ENCODE data around the gene DDAH1.
A peak's percentile ranks its signal among the peaks of the same experiment; 100 is the strongest.
"Not testable (repeated sequence)": the region's sequence is repeated elsewhere in the genome, so short reads cannot be mapped to it uniquely, and the experiment has no call there.

Gene DDAH1

DNA sequence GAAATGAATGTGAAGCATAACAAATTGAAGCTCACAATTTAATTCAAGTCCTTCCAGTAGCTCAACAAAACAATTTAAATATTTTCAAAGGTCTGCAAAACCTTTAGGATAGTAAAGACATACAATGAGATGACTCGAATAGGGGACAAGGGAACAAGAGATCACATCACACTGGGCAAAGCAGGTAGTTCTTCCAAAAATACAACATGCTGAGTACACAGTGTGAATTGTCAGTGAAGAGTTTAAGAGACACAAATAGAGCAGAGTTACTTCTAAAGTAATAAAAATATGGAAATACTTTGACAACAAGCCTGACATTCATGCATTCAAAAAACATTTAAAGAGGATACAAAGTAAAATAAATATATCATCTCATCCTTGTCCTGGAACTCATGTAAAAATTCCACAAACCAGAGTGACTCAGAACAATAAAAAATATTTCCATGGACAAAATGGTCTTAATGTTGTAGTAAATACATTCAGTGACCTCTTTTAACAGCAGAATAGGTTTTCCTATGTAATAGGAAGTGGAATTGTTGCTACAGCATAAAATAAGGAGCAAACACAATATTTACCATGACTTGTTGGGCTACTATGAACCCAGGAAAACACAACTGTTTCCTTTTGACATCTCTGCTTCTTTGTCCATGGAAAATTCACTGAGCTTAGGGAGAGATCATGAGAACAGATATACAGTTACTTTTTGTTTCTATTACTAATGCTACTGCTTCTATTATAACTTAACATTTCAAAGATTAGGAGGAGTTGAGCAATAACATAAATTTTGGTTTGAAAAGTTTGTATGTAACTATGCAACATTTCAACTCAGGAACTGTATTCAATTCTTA, 104.9 kb downstream of the DDAH1 start:
- DNase-seq (ENCODE audit: low spot score) = no peak

DNA sequence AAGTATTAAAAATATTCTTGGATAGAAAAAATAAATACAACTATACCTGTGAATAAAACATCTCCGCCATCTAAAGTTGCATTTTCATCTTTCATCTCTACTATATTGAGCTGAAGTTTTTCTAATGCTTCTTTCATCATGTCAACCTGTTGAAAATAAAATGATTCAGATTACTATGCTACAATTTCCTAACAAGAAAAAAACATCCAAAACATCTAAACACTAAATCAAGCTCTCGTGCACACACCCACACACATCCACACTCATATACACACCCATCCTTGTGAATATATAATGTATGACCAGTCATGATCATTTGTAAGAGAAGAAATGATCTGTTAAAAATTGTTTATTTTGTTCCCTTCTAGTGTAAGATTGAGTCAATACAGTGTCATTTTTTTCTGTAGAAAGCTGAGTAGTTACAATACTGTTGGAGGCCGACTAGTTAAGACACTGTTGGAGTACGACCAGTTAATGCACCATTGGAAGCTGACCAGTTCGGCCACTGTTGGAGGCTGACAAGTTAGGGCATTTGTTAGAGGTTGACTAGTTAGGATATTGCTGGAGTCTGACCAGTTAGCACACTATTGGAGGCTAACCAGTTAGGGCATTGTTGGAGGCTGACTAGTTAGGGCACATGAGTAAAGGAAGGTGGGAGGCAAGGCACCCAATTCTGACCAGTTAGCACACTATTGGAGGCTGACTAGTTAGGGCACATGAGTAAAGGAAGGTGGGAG, 106.1 kb downstream of the DDAH1 start:
- DNase-seq (ENCODE audit: low spot score) = no peak

DNA sequence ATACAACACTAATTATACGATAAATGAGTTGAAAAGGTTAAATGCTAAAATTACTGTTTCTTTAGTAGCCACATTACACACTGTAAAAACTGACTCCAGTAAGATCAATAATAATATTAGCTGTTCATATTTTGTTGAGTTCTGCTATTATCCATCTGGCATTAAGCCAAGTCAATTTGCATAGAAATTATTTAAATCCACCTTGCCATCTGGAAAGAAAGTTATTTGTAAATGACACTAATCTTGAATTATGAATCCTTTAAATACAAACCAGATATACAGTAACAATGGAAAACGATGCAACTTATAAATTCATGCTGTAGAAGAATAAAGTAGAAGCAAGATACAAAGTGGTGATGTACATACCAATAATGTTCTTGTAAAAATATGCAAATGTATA, 107.1 kb downstream of the DDAH1 start:
- DNase-seq (ENCODE audit: low spot score) = no peak

DNA sequence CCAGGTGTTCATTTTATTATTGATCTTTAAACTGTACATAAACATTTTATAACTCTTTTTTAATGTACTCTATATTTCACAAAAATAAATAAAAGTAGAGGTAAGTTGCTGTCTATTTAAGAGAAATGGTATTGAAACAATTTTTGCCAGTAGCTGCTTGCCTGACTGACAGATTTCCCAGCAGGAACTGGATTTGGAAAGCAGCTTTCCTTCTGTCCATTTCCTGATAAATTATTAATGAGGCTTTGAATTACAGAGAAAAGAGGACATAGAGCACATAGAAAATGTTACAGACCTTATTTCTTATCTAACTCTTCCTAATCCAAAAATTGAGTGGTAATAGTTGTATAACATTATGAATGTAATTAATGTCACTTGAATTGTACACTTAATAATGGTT, 108.8 kb downstream of the DDAH1 start:
- DNase-seq (ENCODE audit: low spot score) = no peak

DNA sequence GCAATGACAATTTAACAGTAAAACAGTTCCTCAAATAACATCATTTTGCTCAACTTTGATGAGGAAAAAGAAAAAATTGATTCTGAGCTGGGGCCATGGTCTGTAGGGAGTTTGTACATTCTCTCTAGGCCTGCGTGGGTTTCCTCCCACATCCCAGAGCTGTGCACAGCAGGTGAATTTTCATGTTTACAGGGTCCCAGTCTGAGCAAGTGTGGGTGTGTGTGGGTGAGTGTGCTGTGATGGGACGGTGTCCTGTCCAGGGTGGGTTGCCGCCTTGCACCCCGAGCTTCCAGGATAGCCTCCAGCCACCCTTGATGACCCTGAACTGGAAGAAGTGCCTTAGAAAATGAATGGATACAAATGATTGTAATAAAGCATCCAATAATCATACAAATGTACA, 112.9 kb downstream of the DDAH1 start:
- DNase-seq (ENCODE audit: low spot score) = no peak

DNA sequence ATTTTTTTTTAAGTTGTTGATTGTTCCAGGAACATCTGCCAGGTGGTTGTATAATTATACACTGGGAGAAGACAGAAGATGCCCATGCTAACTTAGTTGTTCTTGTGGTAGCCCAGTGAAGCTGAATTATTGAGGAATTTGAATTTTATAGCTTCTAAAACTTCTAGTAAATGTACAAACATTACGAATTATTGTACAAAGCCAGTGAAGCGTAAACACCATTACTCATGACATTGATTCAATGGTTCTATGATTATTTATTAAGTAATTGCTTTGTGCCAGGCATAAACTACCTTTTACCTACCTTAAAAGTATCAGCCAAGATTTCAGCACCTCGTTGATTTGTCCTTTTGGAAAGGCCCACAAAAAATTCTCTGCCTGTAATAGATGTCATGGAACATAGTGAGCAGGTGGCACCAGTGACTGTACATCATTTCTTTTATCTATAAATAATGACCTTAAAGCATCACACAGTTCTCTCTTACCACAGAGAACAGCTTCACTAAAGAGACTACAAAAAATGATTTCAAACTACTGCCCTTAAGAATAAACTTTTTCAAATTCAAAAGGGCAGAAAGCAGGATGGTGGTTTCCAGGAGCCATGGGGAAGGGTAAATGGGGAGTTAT, 113.6 kb downstream of the DDAH1 start:
- no peak for DNase-seq (ENCODE audit: low spot score)

DNA sequence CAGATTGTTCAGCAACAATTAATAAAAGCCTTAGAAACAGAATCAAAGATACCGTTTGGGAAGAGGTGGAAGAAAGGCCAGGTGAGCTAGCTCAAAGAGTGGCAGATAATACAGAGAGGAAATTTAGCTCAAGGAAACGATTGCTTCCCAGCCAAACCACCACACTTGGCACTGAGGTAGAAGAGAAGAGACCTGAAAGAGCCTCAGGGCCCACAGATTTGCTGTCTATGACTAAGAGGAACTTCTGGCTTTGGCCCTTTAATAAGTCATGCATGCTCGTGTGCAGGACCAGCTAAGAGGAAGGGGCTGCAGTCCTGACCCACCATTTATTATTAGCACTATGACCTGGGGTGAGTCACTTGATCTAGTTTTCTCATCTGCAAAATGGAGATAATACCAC, 115.7 kb downstream of the DDAH1 start:
- DNase-seq (ENCODE audit: low spot score) = no peak

DNA sequence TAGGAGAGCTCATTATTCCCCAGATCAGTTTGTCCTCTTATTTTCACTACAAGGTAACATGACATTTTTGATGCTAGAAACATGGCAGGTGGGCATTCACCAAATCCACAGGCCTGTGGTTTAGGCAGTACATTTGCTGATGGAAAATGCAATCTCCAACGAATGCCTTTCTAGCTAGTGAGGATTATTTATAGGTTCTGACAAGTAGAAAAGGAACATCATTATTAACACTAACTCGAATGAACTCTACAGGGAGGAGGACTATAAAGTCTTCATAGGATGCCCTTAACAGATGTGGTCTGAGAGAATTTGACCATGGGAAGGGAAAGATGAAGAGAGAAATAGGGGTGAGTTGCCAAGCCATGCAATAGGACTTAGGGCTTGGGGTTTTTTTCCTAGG, 117.1 kb downstream of the DDAH1 start:
- no peak for DNase-seq (ENCODE audit: low spot score)

DNA sequence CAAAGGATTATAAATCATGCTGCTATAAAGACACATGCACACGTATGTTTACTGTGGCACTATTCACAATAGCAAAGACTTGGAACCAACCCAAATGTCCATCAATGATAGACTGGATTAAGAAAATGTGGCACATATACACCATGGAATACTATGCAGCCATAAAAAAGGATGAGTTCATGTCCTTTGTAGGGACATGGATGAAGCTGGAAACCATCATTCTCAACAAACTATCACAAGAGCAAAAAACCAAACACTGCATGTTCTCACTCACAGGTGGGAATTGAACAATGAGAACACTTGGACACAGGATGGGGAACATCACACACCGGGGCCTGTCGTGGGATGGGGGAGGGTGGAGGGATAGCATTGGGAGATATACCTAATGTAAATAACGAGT, 117.7 kb downstream of the DDAH1 start:
- DNase-seq (ENCODE audit: low spot score) = not testable (repeated sequence)

DNA sequence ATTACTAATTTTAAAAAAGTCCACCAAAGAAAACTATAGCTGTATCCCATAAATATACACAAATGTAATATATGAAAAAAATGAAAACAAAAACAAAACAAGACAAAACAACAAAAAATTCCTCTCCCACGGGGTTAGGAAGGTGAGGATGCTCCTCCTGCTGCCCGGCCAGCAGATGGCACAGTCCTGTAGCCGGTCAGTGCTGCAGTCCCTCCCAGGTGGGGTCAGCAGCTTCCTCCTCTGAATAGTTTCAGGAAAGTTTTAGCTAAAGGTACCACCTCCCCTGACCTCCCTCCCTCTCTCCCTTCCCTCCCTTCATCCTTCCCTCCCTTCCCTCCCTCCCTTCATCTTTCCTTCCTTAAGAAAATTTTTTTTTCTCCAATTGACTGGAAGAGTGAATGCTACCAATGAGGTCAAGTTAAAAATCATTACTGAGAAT, 120.7 kb downstream of the DDAH1 start:
- DNase-seq (ENCODE audit: low spot score) = peak; percentile 34

DNA sequence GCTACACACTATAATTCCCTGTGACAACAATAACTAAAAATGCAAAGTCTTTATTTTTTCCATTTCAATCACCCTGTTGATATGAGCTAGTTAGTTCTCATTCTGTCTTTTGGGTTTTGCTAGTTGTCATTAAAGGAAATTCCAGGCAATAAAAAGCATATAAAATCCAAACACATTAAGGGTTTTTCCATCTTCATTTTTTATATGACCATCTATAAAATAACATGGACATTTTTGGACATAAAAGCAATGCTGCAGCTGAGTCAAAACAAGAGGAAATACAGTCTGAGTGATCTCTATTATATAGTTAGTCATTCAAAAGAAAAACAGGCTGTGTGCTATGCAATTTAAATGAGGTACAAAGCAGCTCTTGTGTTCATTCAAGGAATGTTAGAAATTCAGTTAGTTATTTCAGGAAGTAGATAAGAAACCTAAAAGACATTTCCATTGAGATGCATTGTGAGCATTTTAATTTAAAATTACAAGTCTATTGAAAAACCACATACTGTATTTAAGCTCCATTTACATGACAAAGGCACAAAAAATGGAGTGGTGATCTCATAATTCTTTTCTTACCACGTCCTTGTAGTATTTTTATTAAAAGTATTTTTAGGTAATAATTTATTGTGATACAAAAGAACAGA, 121.2 kb downstream of the DDAH1 start:
- DNase-seq (ENCODE audit: low spot score) = no peak

DNA sequence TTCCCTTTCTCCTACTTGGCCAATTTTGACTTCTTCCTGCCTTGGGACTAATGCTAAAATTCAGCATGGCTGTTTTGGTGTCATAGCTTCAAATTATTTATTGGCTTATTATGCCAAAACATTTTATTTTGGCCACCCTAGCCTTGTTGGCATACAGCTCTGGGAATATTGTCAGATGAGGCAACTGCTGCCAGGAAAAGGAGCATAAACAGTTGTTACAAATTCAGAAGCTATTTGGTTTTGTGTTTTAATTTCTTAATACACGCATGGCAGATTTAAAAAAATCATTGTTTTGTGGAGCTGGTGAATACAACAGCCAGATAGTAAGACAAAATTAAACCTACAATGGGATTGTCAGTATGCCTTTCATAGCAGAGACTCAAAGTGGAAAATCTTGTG, 121.7 kb downstream of the DDAH1 start:
- DNase-seq (ENCODE audit: low spot score) = peak; percentile 87

DNA sequence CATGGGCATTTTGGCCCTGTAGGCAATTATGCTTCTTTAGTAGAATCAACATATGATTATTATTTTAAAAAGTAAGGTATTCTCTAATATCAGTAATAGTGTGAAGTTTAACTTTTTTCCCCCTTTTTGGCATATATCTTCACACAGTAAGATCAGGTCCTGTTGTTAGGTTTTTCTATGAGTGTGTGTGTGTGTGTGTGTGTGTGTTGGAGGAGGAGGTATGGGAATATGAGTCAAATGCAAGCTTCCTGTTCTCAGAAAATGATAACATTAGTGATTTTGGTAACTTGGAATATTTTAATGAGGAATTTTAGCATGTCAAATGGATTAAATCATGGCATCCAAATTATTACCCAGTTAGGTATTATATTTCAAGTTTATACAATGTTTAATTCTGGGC, 122.8 kb downstream of the DDAH1 start:
- DNase-seq (ENCODE audit: low spot score) = no peak

DNA sequence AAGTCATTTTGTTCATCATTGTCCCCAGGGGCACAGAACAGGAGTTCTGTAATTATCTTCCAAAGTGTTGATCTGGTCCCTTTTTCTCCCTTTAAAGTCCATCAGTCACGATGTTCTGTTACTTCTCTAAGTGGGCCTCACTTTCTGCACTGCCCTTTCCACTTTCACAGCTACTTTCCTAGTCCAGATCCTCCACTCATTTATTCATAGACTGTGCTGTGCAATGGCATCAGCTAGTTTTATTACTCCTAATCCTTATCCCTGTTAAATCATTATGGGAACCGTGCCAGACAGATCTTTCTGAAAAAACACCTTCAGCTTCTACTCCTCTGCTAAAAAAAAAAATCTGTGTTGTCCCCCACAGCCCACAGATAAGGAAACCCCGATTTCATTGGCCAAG, 124.5 kb downstream of the DDAH1 start:
- DNase-seq (ENCODE audit: low spot score) = no peak

DNA sequence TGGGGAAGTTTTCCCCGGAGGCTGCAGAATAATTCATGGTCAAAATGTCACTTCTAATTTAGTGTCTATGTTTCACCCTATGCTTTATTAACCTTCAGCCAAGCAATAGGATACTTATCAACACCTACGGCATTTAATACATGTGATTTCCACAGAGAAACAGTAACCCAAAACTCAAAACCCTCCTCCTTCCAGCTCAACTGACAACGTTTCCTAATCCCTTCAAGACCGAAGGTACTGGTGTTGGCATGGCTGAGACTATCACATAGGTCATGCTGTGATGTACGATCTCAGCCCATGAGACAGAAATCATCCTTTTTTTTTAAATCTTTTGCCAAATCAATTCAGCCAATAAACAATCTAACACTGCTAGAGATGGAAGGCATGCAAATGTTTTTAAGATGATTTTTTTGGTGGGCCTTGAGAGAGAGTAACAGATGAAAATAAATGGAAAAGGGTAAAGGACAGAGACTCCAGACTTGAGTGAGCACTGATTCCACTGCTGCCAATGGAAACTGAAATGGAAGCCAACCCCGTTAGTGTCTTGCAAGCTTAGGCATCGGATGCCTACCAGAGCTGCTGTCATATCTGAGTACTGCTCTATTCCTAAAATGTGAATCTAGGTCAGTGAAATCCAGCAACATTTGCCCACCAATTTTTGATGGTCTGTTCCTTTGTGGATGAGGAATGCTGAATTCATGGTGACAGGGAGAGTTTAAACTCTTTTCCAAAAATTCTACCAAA, 125.1 kb downstream of the DDAH1 start:
- peak; percentile 89 for DNase-seq (ENCODE audit: low spot score)

DNA sequence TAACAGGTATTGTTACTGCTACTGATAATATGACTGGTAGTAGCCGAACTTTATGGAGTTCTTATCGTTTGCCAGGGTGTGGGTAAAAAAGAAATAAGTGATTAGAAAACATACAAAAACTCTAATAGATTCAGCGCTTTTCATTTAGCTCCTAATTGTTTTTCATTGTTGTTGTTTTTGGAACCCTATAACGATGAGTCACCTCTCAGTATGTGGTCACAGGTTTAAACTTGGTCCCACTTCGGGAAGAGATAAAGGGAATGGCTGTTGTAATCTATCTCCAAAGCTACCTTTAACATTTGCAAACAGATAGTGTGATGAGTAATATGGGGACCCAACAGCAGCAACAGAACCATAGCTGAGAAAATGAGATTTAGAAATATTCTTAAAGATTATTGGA, 125.9 kb downstream of the DDAH1 start:
- no peak for DNase-seq (ENCODE audit: low spot score)

DNA sequence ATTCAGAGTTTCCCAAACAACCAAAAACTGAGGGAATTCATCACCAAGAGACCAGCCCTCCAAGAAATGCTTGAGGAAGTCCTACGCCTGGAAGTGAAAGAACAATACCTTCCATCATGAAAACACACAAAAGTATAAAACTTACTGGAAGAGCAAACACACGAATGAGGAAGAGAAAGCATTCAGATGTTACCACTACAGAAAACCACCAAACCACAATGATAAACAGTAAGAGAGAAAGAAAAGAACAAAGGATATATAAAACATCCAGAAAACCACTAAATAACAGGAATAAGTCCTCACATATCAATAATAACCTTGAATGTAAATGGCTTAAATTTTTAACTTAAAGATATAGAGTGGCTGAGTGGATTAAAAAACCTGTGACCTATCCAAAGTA, 130.0 kb downstream of the DDAH1 start:
- no peak for DNase-seq (ENCODE audit: low spot score)

DNA sequence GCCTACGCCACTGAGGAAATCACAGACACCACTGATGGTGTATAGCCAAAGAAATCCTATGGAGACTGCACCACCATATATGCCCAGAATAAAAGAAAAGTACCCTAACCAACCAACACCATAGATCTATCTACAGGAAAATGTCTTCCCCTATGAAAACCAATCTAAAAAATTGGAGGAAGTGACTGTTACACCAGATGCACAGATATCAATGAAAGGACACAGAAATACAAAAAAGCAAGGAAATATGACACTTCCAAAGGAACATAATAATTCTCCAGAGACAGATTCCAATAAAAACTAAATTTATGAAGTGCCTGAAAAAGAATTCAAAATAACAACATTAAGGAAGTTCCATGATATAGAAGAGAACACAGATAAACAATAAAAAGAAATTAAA, 131.8 kb downstream of the DDAH1 start:
- DNase-seq (ENCODE audit: low spot score) = no peak

DNA sequence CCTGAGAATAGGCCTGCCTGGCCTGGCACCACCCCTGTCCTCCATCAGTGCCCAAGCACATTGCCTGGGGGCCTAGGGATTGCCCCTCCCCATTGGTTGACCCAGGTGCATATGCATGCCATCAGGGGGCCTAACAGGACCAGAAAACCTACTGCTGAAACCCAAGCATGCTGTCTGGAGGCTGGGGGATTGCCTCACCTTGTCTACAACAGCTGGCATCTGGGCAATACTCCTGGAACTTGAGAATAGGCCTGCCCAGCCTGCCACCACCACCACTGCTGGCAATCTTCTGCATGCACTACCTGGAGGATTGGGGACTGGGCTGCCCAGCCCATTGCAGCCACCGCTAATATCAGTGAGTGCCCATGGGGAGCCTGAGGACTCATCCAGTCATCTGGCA, 132.4 kb downstream of the DDAH1 start:
- no peak for DNase-seq (ENCODE audit: low spot score)

DNA sequence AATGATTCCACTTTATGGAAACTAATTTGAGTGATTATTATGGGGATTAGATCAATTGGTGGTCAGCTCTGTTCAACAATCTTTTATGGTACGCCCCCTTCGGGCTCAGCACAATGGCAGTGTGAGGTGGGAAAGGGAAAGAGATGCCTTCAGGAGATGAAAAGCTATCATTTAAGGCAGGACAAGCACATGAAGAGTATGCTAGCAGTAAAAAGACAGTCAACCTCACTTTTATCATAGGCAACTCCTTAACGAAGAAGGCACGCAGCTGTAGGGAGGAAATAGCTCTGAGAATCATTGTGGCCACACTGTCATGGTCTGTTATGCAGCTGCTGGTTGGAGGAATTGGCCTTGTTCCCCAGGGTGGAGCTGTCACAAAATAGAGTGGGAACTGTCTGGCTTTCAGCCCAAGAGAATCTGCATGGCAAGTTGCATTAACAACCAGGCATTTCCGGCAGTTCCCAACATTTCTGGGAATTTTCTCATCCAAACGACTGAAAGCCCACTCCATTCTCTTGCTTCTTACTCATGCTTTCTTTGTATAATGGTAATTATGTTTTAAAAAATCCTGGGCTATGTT, 134.2 kb downstream of the DDAH1 start:
- no peak for DNase-seq (ENCODE audit: low spot score)

DNA sequence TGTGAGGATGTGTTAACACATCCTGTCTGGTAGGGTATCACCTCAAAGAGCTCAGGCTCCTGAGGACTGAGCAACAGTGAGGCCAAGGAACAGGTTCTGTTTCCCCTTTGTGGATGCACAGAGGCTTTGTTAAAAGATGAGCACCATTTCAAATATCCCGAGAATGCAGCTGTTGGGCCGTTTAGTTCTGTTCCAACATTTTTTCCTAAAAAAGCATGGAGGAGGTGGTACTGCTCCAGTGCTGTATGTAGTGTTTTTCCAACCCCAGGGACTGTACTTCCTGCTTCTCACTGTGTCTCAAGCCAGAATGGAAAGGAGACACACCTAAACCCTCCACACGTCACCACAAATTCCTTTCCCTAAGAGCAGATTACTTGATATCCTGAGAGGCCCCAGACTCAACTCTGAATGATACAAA, 134.7 kb downstream of the DDAH1 start:
- no peak for DNase-seq (ENCODE audit: low spot score)

Measured in cerebellar cortex (tissue), 1 donor.